NCI-H128 (cell line): ENCODE data around the gene CCDC83.
"Not testable (repeated sequence)": the region's sequence is repeated elsewhere in the genome, so short reads cannot be mapped to it uniquely, and the experiment has no call there.

Source experiments
- DNase-seq: peaks from one replicate; lab custom pipeline; 2025; ENCODE audit not compliant: unreplicated experiment; lab: John Stamatoyannopoulos, UW

Gene CCDC83

GRCh38 chr11:85835263-85835662 is 19.9 kb upstream of the CCDC83 start:
- no peak for DNase-seq

GRCh38 chr11:85835729-85836128 is 19.5 kb upstream of the CCDC83 start:
- DNase-seq = no peak

GRCh38 chr11:85840932-85841331 is 14.3 kb upstream of the CCDC83 start:
- DNase-seq = not testable (repeated sequence)

GRCh38 chr11:85843929-85844328 is 11.3 kb upstream of the CCDC83 start:
- no peak for DNase-seq

GRCh38 chr11:85844439-85845123 is 10.6 kb upstream of the CCDC83 start:
- DNase-seq = no peak

GRCh38 chr11:85845124-85845631 is 10.0 kb upstream of the CCDC83 start:
- no peak for DNase-seq

GRCh38 chr11:85847436-85847835 is 7.7 kb upstream of the CCDC83 start:
- DNase-seq = no peak

GRCh38 chr11:85848006-85848405 is 7.2 kb upstream of the CCDC83 start:
- DNase-seq = no peak

- no peak for DNase-seq
These were observed 6.6 kb upstream of the CCDC83 start for GRCh38 chr11:85848556-85848955.

GRCh38 chr11:85852754-85853153 is 2.4 kb upstream of the CCDC83 start:
- not testable (repeated sequence) for DNase-seq

GRCh38 chr11:85853541-85853940 is 1.6 kb upstream of the CCDC83 start:
- DNase-seq = not testable (repeated sequence)

GRCh38 chr11:85854212-85854556 is 999 bp upstream of the CCDC83 start:
- no peak for DNase-seq

- DNase-seq = peak; percentile 81
These were observed 434 bp upstream of the CCDC83 start for GRCh38 chr11:85854557-85855340.

GRCh38 chr11:85857098-85857497 is 1.9 kb downstream of the CCDC83 start:
- no peak for DNase-seq

- DNase-seq = not testable (repeated sequence)
These were observed 4.4 kb downstream of the CCDC83 start for GRCh38 chr11:85859541-85859940.

GRCh38 chr11:85863855-85864254 is 8.7 kb downstream of the CCDC83 start:
- no peak for DNase-seq

GRCh38 chr11:85866137-85866827 is 11.1 kb downstream of the CCDC83 start:
- DNase-seq = no peak

- no peak for DNase-seq
These were observed 12.6 kb downstream of the CCDC83 start for GRCh38 chr11:85867751-85868150.

- DNase-seq = no peak
These were observed 14.6 kb downstream of the CCDC83 start for GRCh38 chr11:85869781-85870180.

GRCh38 chr11:85874265-85874664 is 19.1 kb downstream of the CCDC83 start:
- DNase-seq = no peak

GRCh38 chr11:85875505-85875904 is 20.3 kb downstream of the CCDC83 start:
- DNase-seq = no peak

GRCh38 chr11:85884581-85885021 is 29.4 kb downstream of the CCDC83 start:
- DNase-seq = no peak
